Measurements from ENCODE around the gene ZBED6. TPM values are rescaled to one million over a fixed set of nuclear protein-coding genes. Genes with fewer than 3 reads are reported as not detected.
A peak's percentile ranks its signal among the peaks of the same experiment; 100 is the strongest.

Gene ZBED6
- total and polyA plus RNA-seq, 9 of the 15 experiments (the other 6 are each of a cell fraction or from before 2014, with no cell fraction given): 0.21 to 16.6 (median 5.0) TPM

DNA sequence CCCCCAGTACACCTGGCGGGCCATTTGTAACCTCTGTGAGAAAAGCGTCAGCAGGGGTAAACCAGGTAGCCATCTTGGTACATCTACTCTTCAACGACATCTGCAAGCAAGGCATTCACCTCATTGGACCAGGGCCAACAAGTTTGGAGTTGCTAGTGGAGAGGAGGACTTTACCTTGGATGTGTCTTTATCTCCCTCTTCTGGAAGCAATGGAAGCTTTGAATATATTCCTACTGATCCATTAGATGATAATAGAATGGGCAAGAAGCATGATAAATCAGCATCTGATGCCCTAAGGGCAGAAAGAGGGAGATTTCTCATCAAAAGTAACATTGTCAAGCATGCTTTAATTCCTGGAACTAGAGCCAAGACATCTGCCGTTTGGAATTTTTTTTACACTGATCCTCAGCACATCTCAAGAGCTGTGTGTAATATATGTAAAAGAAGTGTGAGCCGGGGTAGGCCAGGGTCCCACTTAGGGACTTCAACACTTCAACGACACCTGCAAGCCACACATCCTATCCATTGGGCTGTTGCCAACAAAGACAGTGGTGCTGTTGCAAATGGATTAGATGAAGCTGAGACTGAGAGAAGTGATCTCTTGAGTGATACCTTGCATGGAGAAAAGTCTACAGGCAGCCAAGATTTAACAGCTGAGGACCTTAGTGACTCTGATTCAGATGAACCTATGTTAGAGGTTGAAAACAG lies 2.7 kb downstream of the ZBED6 start (continued):
- TF ChIP-seq ID3 (CRISPR knock-in tag; IDR thresholded peaks at IDR 0.05) (no peak), ID3 (tag; IDR thresholded peaks at IDR 0.05) (0 out of 2 replicates have a peak, but pooled peaks have one; percentile 18), ATF2 (CRISPR knock-in tag; IDR thresholded peaks at IDR 0.05) (no peak), KDM4B (IDR thresholded peaks at IDR 0.05; ENCODE audit: borderline replicate concordance in 2 of 2, low read depth in 1 of 2) (no peak), CREBBP (IDR thresholded peaks at IDR 0.05; ENCODE audit: low read depth, low read length) (no peak), RBFOX2 (IDR thresholded peaks at IDR 0.05; ENCODE audit: low read depth, low read length) (peak; percentile 46; the same call in 1 of the 2 replicates), ZNF253 (CRISPR knock-in tag; conservative IDR thresholded peaks at IDR 0.05) (no peak)

DNA sequence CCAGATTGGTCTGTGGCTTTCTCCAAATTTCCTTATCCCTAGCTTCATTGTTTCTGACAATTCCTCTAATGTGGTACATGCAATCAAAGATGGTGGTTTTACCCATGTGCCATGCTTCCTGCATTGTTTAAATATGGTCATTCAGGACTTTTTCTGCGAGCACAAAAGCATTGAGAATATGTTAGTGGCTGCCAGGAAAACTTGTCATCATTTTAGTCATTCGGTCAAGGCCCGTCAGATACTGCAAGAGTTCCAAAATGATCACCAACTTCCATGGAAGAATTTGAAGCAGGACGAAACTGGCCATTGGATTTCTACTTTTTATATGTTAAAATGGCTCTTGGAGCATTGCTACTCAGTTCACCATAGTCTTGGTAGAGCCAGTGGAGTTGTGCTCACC lies 3.7 kb downstream of the ZBED6 start:
- Histone ChIP-seq H3K36me3 (ENCODE audit: control insufficient read depth, insufficient read depth, low read length) (peaks cover 73% of the 10 kb centered on the region), H3K4me3 (no peak overlapping the region; the same call in 1 of the 2 replicates), H4K20me1 (replicated peaks; ENCODE audit: control insufficient read depth, insufficient read depth, low read length) (peaks cover 23% of the 10 kb centered on the region), H3K27me3 (ENCODE audit: control insufficient read depth in 2 of 2, insufficient read depth in 2 of 2, low read length in 2 of 2) (no peaks in the 10 kb centered on the region), H3K9me3 (replicated peaks; ENCODE audit: control insufficient read depth, insufficient read depth, low read depth, low read length) (0 out of 2 replicates have a peak, but pooled peaks cover 2% of the 10 kb centered on the region), H3K9ac (ENCODE audit: insufficient read depth in 1 of 2, low read depth in 2 of 2, low read length in 2 of 2) (no peak overlapping the region; a peak in 1 of 4 replicates), H3K9me1 (ENCODE audit: control insufficient read depth, insufficient read depth, low read length) (peaks cover 7% of the 10 kb centered on the region), H3K4me2 (ENCODE audit: insufficient read depth, low read length) (peak overlapping the region; percentile 32; the same call in 1 of the 2 replicates), H2AFZ (ENCODE audit: low read depth, low read length) (no peak overlapping the region), H3K27ac (ENCODE audit: extremely low read depth, low read depth, low read length) (no peak overlapping the region), H3K79me2 (ENCODE audit: control insufficient read depth, insufficient read depth, low read length) (peaks cover 82% of the 10 kb centered on the region), H3K4me1 (replicated peaks in 1 of 2; ENCODE audit: control insufficient read depth in 2 of 2, insufficient read depth in 2 of 2, low read length in 2 of 2) (peaks cover 2 to 43% of the 10 kb centered on the region in 2 experiments)
- 80% methylated on average over 4 of the region's 4 CpGs for WGBS (ENCODE audit: insufficient coverage, low coverage, missing lambda C conversion rate)
- CTCF ChIA-PET (ENCODE audit: low intra/inter-chr PET ratio): no interaction called here
- ATAC-seq (no peak), DNase-seq (ENCODE audit: extremely low read depth in 1 of 4, low spot score in 3 of 4) (no peak), FAIRE-seq (no peak)
- in situ Hi-C loops (cut with MboI): no loop called here
- TF ChIP-seq ARID2 (IDR thresholded peaks at IDR 0.05) (0 out of 2 replicates have a peak, but pooled peaks have one; percentile 6), ATF4 (CRISPR knock-in tag; IDR thresholded peaks at IDR 0.05) (no peak), EZH2 (IDR thresholded peaks at IDR 0.05; ENCODE audit: borderline replicate concordance, low read depth, low read length) (no peak)
- TF ChIP-seq, protein P1, sequence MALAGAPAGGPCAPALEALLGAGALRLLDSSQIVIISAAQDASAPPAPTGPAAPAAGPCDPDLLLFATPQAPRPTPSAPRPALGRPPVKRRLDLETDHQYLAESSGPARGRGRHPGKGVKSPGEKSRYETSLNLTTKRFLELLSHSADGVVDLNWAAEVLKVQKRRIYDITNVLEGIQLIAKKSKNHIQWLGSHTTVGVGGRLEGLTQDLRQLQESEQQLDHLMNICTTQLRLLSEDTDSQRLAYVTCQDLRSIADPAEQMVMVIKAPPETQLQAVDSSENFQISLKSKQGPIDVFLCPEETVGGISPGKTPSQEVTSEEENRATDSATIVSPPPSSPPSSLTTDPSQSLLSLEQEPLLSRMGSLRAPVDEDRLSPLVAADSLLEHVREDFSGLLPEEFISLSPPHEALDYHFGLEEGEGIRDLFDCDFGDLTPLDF (CRISPR knock-in tag; IDR thresholded peaks at IDR 0.05): 0 out of 2 replicates have a peak, but pooled peaks have one; percentile 36
- TF ChIP-seq, protein P2, sequence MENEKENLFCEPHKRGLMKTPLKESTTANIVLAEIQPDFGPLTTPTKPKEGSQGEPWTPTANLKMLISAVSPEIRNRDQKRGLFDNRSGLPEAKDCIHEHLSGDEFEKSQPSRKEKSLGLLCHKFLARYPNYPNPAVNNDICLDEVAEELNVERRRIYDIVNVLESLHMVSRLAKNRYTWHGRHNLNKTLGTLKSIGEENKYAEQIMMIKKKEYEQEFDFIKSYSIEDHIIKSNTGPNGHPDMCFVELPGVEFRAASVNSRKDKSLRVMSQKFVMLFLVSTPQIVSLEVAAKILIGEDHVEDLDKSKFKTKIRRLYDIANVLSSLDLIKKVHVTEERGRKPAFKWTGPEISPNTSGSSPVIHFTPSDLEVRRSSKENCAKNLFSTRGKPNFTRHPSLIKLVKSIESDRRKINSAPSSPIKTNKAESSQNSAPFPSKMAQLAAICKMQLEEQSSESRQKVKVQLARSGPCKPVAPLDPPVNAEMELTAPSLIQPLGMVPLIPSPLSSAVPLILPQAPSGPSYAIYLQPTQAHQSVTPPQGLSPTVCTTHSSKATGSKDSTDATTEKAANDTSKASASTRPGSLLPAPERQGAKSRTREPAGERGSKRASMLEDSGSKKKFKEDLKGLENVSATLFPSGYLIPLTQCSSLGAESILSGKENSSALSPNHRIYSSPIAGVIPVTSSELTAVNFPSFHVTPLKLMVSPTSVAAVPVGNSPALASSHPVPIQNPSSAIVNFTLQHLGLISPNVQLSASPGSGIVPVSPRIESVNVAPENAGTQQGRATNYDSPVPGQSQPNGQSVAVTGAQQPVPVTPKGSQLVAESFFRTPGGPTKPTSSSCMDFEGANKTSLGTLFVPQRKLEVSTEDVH (IDR thresholded peaks at IDR 0.05; ENCODE audit: low read depth, partially characterized antibody): no peak
- intact Hi-C loops (cut with micrococcal nuclease): no loop called here
- BruUV-seq (replicated peaks): no TSS peak
- POLR2A ChIA-PET: interaction anchor here (0.8 to 1.8 kb wide), 4 partner anchors 12 to 195 kb away, joined by 3 to 6 read pairs (median 4); no protein-coding TSS in a partner anchor

Data from K562 (cell line).